Measurements from ENCODE around the gene OR1K1. TPM values are rescaled to one million over a fixed set of nuclear protein-coding genes. Genes with fewer than 3 reads are reported as not detected.

The OR1K1 gene
- polyA plus RNA-seq, 1 experiment: not detected

DNA sequence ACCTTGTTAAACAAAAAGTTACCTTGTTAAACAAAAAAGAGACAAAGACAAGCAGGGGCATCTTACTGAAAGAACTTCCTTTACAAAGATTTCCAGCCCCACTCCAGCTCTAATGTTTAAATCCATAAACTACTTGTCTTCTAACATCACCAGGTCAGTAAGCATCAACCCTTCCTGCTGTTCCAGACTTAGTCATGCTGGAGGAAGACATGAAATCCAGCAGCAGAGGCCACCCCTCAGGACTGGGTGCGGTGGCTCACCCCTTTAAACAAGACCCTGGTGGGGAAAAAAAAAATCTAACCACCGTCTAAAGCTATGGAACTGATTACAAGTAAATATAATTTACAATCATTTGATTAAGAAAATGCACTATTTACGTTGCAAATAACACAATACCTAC, 19.4 kb downstream of the OR1K1 start:
- TF ChIP-seq, protein P1, sequence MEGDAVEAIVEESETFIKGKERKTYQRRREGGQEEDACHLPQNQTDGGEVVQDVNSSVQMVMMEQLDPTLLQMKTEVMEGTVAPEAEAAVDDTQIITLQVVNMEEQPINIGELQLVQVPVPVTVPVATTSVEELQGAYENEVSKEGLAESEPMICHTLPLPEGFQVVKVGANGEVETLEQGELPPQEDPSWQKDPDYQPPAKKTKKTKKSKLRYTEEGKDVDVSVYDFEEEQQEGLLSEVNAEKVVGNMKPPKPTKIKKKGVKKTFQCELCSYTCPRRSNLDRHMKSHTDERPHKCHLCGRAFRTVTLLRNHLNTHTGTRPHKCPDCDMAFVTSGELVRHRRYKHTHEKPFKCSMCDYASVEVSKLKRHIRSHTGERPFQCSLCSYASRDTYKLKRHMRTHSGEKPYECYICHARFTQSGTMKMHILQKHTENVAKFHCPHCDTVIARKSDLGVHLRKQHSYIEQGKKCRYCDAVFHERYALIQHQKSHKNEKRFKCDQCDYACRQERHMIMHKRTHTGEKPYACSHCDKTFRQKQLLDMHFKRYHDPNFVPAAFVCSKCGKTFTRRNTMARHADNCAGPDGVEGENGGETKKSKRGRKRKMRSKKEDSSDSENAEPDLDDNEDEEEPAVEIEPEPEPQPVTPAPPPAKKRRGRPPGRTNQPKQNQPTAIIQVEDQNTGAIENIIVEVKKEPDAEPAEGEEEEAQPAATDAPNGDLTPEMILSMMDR (IDR thresholded peaks at IDR 0.05; ENCODE audit: insufficient read depth, low read depth, low read length): no peak
- CTCF ChIA-PET: interaction anchor here (0.9 to 1.1 kb wide), 2 partner anchors 354 to 355 kb away, joined by 3 to 5 read pairs; no protein-coding TSS in a partner anchor
- Histone ChIP-seq H3K27me3 (ENCODE audit: control insufficient read depth, insufficient read depth, low read length) (no peaks in the 10 kb centered on the region), H3K4me3 (ENCODE audit: low read depth, low read length) (no peak overlapping the region), H3K36me3 (ENCODE audit: control insufficient read depth, insufficient read depth, low read length) (peaks cover 8% of the 10 kb centered on the region)
- POLR2A ChIA-PET: no interaction called here
- DNase-seq (ENCODE audit: low read depth): no peak

DNA sequence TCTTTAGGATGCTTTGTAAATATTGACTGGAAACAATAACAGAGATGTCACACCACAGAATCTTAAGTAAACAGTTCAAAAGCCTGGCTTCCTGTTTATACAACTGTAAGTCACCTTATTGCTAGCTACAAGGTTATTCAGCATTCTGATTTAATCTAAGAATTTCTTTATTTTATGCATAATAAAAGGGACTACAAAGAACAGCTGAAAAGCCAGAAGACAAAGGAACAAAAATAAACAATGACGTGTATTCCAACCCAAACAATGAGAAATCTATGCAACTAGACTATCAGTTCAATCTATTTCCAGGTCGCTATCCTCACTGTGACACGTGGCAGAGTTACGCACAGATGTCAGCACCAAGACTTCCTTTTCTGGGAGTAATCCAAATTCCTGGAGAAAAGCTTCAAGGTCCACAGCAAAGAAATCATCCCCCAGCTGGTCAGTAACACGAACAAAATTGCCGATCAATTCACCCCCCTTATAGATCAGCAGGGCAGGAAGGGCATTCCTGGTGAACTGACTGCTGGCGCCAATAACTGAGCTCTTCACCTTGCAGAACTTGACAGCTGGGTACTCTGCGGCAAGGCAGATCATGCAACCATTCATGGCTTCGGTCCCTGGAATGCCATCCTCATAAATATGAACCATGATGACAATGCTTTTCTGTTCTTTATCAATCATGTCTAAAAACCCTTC, 20.0 kb downstream of the OR1K1 start:
- H3K36me3 ChIP-seq (ENCODE audit: control insufficient read depth, insufficient read depth, low read length): peaks cover 8% of the 10 kb centered on the region

DNA sequence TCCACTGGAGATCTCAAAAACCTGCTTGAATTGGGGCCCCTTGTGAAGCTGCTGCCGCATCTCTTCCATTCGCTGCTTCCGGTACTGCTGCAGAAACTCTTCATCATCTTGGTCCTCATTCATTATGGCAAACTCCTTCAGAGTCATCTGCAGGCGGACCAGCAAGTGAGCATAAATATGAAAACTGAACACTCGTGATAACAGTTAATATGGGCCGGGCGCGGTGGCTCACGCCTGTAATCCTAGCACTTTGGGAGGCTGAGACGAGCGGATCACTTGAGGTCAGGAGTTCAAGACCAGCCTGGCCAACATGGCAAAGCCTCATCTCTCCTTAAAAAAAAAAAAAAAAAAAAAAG, 20.5 kb downstream of the OR1K1 start:
- POLR2A ChIA-PET: interaction anchor here (0.6 kb wide), 1 partner anchor 304 kb away, joined by 3 read pairs; no protein-coding TSS in a partner anchor
- DNase-seq (ENCODE audit: low read depth): no peak
- CTCF ChIA-PET: interaction anchor here (1.1 kb wide), 1 partner anchor 356 kb away, joined by 5 read pairs; no protein-coding TSS in a partner anchor
- H3K36me3 ChIP-seq (ENCODE audit: control insufficient read depth, insufficient read depth, low read length): peaks cover 8% of the 10 kb centered on the region
- TF ChIP-seq, protein P1 (IDR thresholded peaks at IDR 0.05; ENCODE audit: insufficient read depth, low read depth, low read length): no peak
- H3K4me3 ChIP-seq (ENCODE audit: low read depth, low read length): no peak overlapping the region
- no peaks in the 10 kb centered on the region for H3K27me3 ChIP-seq (ENCODE audit: control insufficient read depth, insufficient read depth, low read length)

More for the DNA sequence above, 20.0 kb downstream of the OR1K1 start:
- DNase-seq (ENCODE audit: low read depth): no peak
- H3K4me3 ChIP-seq (ENCODE audit: low read depth, low read length): no peak overlapping the region
- TF ChIP-seq, protein P1 (IDR thresholded peaks at IDR 0.05; ENCODE audit: insufficient read depth, low read depth, low read length): no peak
- ChIA-PET CTCF (interaction anchor here (0.9 to 1.1 kb wide), 2 partner anchors 354 to 356 kb away, joined by 3 to 5 read pairs; no protein-coding TSS in a partner anchor), POLR2A (interaction anchor here (0.6 kb wide), 1 partner anchor 304 kb away, joined by 3 read pairs; no protein-coding TSS in a partner anchor)
- no peaks in the 10 kb centered on the region for H3K27me3 ChIP-seq (ENCODE audit: control insufficient read depth, insufficient read depth, low read length)

DNA sequence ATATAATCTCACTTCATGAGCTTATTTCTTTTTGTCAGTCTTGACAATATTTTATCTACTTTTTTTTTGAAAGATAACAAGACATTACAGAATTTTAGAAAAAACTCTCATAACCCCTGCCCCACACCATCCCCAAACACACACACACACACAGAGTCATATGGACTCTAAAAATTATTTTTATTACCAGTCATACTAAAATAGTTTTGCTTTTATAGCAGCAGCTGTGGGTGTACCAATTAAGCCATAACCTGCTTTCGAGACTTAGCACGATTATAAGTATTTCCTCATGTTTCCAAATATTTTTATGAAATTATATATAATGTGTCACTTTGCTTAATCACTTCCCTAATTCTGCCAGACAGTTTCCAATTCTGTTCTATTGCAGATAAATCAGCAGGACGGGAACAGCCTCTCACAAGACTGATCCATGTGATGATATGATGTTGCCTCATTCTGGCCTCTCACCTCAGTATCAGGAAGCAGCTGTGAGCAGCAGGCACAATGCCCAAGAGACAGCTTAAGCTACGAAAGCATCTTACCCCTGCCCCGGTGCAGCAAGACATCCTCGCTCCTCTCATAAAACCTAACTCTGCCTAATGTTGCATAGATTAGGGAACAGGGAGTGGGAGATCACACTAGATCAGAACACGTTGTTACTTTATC, 21.5 kb downstream of the OR1K1 start:
- peaks cover 8% of the 10 kb centered on the region for H3K36me3 ChIP-seq (ENCODE audit: control insufficient read depth, insufficient read depth, low read length)
- CTCF ChIA-PET: interaction anchor here (1.0 kb wide), 1 partner anchor 13 kb away, joined by 3 read pairs; no protein-coding TSS in a partner anchor
- POLR2A ChIA-PET: interaction anchor here (0.8 kb wide), 1 partner anchor 376 kb away, joined by 3 read pairs; no protein-coding TSS in a partner anchor
- TF ChIP-seq, protein P1 (IDR thresholded peaks at IDR 0.05; ENCODE audit: insufficient read depth, low read depth, low read length): no peak
- no peak overlapping the region for H3K4me3 ChIP-seq (ENCODE audit: low read depth, low read length)
- H3K27me3 ChIP-seq (ENCODE audit: control insufficient read depth, insufficient read depth, low read length): no peaks in the 10 kb centered on the region
- no peak for DNase-seq (ENCODE audit: low read depth)

DNA sequence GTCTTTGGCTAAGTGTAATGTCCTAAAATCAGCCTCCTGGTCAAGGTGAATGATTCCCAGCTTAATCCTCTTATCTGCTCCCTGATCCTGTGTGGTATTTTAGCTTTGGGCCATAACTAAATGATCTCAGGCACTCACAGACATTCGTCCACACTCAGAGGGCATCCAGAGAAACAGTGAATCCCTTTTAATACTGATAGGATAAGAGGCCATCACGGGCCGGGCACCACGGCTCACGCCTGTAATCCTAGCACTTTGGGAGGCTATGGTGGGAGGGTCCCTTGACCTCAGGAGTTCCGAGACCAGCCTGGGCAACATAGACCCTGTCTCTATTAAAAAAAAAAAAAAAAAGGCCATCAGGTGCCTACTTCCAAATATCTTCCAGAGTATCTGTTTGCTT, 22.1 kb downstream of the OR1K1 start:
- CTCF ChIA-PET: interaction anchor here (1.8 kb wide), 1 partner anchor 12 kb away, joined by 4 read pairs; no protein-coding TSS in a partner anchor

More for the DNA sequence above, 22.1 kb downstream of the OR1K1 start:
- DNase-seq (ENCODE audit: low read depth): no peak
- Histone ChIP-seq H3K27me3 (ENCODE audit: control insufficient read depth, insufficient read depth, low read length) (no peaks in the 10 kb centered on the region), H3K4me3 (ENCODE audit: low read depth, low read length) (no peak overlapping the region), H3K36me3 (ENCODE audit: control insufficient read depth, insufficient read depth, low read length) (peaks cover 6% of the 10 kb centered on the region)
- POLR2A ChIA-PET: interaction anchor here (0.8 kb wide), 1 partner anchor 377 kb away, joined by 3 read pairs; no protein-coding TSS in a partner anchor
- TF ChIP-seq, protein P1 (IDR thresholded peaks at IDR 0.05; ENCODE audit: insufficient read depth, low read depth, low read length): no peak
